NCI-H1694 treated with DMSO at 0.1 percent for 48 hours (cell line): ENCODE results near the gene DOCK2.

Experiments used
- DNase-seq: peaks from one replicate; lab custom pipeline; 2025; lab: John Stamatoyannopoulos, UW

DOCK2 gene

DNA sequence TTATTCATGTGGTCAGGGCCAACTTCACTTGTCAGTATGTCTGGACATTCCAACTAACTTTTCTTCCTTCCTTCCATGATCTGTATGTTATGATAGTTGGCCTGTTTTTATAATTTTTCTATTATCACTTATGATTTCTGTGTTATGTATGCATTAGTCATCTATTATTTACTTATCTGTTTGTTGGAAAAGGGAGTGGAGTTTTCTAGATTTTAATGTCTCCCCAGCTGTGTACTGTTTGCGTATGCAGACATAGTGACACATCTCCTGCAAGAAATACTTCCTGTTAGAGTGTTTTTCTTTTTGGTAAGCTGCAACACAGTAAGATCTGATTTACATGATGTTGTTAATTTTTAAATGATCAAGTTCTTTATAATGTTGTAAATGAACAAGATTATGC lies 351.9 kb downstream of the DOCK2 start:
- no peak for DNase-seq

DNA sequence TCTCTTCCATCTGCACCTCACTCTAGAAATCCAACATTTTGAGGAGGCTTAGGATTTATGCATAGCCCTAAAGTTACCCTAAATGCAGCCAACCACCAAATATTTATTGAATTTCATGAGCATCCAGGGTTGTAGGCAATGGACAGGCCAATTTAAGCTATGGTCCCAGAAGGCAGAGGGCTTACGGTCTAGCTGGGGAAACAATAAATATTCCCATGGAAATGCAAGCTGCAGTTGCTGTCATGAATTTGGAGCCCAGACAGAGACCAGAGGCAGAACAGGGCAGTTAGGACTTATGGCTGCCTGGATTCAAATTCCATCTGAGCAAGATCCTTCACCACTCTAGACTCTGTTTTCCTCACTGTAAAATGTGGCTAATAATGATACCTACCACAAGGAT lies 352.3 kb downstream of the DOCK2 start:
- DNase-seq, result no peak

DNA sequence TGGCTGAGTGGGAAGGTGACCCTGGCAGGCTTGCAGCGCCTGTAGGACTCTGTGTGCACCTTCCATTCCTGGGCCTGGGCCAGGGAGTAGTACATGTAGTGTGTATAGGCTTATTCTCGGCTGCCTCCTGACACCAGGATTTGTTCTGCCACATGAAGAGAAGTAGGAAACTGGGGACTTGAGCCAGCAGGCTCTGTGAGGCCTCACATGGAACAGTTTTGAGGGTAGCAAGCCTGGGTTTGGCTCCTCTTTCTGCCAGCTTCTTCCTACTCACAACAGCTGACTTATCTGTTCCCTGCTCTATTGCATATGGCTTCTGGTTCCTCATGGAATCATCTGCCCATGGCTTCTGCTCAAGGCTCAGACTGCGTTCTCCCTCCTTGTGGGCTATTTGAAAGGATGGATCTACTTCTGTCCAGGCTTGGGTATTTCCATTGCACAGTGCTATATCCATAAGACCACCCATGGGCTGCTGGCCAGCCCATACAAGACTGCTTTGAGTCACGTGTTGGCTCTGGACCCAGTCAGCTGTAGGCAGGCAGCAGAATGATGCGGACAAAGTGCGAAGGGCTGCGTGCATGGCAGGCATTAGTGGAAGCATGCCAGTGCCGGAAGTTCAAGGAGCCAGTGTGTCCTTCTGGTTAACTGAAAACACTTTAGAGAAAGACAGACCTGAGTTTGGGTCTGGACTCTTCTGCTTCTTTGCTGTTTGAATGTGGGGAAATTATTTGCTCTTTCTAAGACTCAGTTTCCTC lies 354.2 kb downstream of the DOCK2 start:
- DNase-seq, result no peak

DNA sequence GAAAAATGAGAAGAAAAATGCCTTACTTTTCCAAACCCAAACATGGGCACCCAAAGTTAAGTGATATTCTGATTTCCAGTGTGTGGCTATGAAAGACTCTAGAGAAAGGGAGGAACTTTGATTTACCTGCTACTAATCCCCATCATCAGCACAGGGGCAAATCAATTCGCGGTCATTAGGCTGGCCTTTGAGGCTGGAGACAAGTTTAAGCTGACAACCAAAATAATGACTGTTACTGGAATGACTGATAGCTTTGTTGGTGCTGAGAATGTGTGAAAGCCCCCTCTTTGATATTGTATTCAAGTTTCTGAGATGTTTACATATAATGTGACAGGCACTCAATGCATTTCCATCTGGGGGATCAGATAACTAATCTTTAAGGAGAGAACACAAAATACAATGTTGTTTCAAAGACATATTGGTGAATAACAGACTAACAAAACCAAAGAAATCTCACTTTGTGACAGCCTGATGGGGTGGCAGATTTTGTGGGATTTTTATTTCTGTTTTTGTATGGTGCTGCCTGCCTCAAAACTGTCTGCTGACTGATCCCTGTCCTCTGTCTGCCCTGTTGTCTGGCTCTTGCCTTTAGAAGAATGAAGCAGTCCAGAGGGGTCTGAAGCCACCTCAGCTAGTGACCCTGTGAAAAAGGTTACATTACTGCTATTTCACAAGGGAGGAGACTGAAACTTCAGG lies 355.9 kb downstream of the DOCK2 start:
- DNase-seq, result no peak

DNA sequence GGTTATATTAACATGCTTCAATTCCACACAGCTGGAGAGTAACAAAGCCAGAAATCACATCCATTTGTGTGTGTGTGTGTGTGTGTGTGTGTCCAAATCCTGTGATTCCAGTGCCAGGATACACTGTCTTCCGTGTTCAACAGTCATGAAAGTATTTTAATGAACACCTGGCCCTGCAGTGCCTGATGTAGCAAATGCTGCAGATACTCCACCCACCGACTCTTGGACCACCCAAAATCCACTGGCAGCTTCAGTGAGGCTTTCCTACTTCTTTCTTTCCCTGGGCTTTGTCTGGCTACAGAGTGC lies 356.4 kb downstream of the DOCK2 start:
- no peak for DNase-seq

DNA sequence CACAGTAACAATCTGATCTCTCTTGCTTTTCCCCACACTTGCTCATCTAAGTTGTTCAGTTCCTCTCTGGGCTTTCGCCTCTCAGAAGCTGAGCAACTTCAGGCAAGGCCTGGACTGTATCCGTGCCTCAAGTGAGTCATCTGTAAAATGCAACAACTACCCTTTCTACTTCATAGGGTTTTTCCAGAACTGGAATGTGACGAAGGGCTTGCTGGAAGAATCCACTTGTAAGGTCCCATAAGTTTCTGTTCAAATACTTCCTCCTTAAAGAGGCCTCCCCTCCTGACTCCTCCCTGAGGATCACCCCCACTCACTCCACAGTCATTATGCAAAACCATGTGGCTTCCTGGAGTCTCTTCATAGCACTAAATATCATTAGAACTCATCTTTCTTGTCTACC lies 360.7 kb downstream of the DOCK2 start:
- no peak for DNase-seq

DNA sequence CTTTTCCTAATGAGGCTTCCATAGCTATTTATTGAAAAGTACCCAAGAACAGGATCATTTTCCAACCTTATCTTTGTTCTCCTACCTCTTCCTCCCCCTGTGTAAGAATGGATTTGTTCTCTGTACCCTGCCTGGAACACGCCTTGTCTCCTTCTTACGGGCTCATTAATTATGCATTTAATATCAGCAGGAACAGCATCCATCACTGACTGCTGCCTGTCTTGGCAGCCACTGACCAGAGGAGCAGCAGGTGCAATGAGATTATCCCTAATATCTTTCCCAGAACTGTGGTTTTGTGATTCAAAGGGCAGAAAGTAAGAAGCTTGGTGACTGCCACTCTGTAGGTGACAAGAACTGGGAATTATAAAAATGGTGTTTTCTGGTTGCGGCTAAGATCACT lies 362.5 kb downstream of the DOCK2 start:
- DNase-seq, result no peak

DNA sequence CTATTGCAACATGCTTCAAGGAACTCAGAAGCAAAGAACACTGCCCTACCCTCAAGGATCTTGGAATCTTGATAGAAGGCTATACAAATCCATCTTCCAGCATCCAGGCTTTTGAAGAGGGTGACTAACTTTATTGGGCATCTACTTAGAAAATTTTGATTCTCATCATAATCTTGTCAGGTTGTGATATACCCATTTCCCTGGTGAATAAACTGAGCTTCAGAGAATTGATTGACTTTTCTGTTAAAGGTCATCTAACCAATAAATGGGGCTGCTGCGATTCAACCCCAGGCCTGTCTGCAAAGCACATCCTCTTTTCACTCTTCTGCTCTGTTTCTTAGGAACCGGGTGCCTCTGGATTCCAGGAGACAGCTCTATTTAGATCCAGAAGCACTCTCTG lies 363.1 kb downstream of the DOCK2 start:
- no peak for DNase-seq

DNA sequence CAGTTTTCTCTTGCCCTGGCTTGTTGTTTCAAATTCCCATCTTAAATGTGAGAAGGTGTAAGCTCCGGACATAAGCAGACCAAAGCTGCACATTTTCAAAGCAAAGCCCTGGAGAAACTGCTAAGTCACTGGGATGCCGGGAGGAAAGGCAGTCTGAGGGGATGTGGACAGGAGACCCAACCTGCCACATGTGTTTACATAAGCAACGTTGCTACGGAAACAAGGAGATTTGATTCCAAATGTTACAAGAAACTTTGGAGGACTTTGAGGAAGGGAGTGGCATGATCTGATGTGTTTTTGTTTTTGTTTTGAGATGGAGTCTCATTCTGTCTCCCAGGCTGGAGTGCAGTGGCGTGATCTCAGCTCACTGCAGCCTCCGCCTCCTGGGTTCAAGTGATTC lies 368.9 kb downstream of the DOCK2 start:
- no peak for DNase-seq

DNA sequence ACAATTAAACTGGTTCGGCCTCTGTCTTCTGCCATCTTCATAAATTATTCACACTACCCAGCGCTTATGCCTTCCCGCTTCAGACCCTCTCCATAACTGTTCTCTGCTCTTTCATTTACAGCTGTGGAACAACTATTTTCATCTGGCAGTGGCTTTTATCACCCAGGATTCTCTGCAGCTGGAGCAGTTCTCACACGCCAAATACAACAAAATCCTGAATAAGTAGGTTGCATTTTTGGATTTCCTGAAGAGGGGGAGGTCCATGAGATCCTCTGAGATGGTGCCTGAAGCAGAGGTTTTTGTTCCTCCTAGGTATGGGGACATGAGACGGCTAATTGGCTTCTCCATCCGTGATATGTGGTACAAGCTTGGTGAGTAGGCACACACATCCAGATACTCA lies 371.3 kb downstream of the DOCK2 start:
- DNase-seq, result no peak

DNA sequence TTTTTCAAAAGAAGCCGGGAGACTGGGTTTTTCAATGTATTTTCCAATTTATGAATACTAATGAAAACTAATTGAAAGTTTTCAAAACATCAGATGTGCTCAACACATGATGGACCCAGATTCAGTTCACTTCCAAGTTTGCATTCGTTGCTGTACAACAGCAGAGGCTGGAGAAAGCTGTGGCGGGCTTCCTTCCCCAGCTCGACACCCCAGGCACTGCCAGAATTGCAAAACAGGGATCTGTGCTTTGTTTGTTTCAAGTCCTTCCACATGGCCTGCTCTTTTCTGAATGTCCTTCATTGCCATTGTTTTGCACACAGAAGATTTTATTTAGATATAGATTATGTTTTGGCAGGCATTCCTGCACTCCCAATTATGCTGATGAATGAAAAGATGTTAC lies 373.5 kb downstream of the DOCK2 start:
- DNase-seq, result no peak

DNA sequence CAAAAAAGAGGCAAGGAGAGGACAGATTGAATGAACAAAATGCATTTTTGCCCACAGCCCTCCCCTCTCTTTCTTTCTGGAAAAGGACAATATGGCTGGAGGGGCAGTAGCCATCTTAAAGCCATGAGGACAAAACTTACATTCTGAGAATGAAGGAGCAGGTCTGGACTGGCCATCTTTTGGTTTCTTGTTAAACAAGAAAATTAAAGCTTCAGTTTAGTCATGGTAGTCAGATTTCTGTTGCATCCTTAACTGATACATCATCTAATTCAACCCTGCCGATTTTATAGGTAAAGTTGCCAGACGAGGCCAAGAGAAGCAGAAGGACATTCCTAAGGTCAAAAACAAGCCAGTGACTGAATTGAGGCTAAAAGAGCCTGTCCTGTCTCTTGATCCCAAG lies 374.7 kb downstream of the DOCK2 start:
- no peak for DNase-seq

DNA sequence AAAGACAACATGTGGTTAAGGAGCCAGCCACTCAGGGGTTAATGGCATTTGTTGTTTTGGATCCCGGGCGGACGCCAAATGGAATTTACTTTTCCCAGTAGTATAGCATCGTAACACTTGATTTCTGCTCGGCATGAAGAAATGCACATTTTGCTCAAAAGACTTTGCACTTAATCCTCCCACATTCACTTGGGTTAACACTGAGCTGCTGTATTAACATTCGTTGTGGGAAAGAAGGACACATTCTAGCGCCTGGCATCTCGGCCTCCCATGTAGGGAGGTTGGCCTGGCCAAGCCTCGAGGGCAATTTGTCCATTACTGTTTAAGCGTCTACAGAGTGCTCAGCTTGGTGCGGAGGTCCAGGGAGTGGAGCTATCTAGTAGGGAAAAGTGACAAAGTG lies 375.5 kb downstream of the DOCK2 start:
- DNase-seq, result no peak

DNA sequence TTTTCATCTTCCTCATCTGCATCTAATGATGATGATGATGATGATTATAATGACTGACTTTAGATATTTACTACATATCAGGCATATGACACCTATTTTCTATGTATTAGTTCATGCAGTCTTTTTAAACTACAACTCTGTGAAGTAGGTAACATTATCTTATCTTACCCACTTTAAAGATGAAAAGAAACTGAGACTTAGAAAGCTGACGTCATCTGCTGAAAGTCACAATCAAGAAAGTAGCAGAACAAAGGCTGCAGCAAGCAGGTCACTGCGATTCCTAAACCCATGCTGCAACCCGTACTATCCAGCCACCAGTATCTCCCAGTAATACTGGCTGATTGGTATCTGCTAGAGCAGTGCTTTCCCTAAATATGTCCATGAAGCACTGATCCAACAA lies 383.3 kb downstream of the DOCK2 start:
- no peak for DNase-seq

DNA sequence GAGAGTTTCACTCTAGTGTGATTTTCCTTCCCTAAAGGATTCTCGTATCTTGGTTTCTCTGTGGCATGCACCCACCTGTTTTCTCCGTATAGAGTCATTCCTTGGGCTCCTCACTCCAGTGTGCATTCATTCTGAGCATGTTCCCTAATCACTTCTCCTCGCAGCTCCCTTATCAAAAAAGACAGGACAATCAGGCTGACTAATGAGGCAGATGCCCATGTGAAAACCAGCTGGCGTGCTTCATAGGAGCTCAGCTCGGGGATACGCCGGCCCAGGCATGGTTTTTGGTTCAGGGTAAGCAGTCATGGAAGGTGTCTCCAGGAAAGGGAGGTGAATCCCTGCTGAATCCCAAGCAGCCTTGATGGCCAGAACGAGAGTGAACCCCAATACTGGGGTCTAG lies 384.4 kb downstream of the DOCK2 start:
- DNase-seq, result no peak

DNA sequence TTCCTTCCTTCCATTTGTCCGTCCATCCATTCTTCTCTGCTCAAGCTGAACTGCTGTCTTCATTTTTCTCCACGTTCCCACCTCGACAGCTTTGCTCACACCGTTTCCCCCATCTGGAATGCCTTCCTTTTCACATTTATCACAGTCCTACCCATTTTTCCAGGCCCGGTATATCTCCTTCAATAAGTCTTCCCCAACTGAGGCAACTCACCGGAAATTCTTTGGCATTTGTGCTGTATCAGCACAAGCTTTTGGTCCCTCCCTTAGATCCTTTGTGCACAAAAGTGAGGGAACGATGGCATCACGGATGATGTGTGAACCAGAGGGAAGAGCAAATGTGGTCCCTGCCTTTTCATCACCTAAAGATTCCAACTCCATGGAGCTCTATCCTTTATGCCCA lies 388.8 kb downstream of the DOCK2 start:
- DNase-seq, result no peak

DNA sequence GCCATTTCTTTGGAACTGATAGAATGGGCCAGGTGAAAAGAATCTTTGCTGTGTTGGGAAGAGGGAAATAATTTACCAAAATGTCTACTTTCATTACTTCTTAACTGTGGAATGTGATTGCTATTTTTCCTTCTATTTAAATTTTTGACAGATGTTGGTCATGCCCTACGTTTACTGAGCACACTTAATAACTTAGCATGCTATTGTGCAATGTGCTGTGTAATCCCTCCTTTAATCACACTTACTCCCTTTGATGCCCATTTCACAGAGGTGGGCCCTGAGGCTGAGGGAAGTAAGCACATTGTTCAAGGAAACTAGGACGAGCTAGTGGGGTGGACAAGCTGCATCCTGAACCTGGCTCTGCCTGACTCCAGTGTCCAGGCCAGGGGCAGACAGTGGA lies 391.0 kb downstream of the DOCK2 start:
- no peak for DNase-seq

DNA sequence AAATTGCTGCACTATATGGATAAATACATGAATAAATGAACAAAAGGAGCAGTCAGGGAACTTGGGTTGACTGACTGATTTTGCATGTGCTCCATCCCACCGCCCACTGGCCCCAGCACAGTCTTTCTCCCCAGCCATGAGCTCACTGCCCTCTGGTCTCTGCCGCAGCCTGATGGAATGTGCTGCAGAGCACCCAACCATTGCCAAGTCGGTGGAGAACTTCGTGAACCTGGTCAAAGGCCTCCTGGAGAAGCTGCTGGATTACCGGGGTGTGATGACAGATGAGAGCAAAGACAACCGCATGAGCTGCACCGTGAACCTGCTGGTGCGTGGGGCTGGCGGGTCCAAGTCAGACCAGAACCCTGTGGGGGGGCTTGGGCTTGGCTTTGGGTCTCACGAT lies 397.2 kb downstream of the DOCK2 start:
- no peak for DNase-seq

DNA sequence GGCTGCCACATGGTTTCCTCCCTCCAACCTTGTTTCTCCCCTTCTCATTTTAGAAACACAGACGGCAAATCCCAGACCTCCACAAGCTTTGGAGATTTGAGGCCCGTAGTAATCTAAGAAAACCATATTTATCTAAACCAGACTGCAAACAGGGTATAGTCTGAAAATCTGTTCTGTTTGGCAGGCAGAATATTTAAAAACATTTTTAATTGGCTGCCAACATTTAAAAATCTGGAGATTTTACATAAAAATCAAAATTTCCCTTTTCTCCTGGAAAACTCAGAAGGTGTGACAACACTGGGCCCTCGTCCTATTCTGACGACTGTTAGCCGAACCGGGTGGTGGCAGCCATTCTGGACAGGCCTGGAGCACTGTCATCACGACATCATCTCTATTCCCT lies 401.2 kb downstream of the DOCK2 start:
- DNase-seq, result no peak

DNA sequence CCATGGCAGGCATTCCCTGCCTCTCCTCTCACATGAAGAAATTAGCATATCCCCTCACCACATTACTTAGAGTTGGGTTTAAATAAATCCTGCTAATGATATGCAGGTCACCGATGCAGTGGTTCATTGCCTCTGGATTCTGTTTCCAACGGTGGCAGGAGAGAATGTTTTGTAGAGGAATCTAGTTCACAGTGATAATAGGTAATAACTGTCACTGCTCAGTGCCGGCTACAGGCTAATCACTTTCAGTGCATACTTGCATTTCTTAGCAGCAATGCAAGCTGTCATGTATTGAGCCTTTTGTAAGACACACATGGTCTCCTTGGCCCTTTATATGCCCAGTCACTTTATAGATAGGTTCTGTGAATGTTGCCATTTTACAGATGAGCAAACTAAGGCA lies 402.8 kb downstream of the DOCK2 start:
- DNase-seq, result no peak

DNA sequence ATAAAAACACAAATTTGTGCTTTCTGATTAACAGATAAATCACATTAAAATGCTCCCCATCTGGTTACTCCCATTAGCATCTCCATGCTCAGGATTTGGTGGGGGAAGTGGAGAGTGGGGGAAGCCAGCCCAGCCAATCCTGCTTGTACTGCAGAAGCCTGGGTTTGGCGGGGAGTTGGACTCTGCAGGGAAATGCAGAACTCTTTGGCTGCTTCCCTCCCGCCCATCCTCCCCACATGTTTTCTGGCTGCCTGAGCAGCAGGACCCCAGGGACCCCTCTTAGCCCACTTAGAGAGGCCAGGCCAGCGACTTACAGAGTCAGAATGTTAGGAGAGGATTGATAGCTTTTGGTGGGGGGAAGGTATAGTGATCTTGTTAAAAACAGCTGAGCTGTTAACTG lies 409.2 kb downstream of the DOCK2 start:
- no peak for DNase-seq

DNA sequence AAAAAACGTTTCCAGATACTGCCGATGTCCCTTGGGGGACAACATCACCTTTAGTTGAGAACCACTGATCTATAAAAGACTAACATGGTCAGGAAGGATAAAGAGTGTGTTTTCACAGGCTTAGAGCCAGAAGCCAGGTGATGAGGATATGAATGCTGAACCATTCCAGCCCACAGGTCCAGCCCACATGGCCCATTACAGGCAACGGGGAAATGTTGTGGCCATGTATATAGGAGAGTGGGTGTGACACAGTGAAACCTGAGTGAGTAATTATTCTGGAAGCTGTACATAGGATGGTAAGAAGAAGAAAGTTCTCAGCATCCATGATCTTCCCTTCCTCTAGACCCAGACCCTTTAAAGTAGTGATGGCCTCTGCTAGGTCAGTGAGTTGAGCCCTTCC lies 412.6 kb downstream of the DOCK2 start:
- no peak for DNase-seq

DNA sequence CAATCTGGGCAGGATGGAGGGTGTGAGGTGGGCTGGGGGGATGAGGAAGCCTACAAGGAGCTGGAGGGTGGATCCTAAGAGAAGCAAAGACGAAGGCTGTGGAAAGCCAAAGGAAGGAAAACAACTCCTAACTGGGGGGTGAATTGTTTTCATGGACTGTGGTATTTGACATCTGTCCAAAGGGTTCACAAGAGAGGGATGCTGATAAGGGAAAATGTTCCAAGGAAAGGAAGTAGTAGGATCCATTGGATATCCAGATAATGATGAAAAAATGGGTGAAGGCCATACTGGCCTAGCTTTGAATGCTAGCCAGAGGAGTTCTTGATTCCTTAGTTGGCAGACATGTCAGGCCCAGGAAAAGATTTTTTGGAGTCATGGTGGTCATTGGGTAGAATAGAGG lies 416.8 kb downstream of the DOCK2 start:
- DNase-seq, result no peak

DNA sequence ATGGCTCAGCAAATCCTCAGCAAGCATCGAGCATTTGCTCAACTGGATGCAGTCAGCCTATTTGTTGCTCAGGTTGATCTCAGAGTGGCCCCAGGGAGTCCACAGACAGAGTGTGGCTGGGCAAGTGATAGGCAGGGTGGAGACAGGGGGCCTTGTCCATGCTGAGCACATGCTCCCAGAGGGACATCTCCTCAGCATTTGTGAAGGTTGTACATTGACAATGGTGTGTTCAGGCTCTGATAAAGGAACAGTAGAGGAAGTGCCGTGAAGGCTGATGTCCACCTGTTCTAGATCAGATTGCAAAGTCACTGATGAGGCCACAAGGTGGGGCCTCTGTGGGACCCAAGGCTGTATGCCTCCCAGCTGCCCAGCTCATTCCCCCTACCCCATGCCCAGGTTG lies 418.5 kb downstream of the DOCK2 start:
- DNase-seq, result no peak
